Ovary (tissue), 3 donors: ENCODE results near the gene FYB2.

Source experiments
- POLR2A ChIP-seq: fragments of 450-650 bp; IDR thresholded peaks from one replicate; pipeline ENCODE4 v1.6.1; 2017; ENCODE audit warnings: antibody characterized with exemption, mild to moderate bottlenecking, moderate library complexity
- TF ChIP-seq, protein P1 (sequence below), 3 donors: fragments of 450-650 bp in 2 of 3; fragments of 200-600 bp in 1 of 3; IDR thresholded peaks; one replicate each; pipeline versions ENCODE4 v1.5.1 to v1.8.0; 2016 to 2022; ENCODE audit warnings: antibody characterized with exemption in 3 of 3, mild to moderate bottlenecking in 1 of 3
- donor health status: DM: no; HTN: no; CAD: no.

DNA sequence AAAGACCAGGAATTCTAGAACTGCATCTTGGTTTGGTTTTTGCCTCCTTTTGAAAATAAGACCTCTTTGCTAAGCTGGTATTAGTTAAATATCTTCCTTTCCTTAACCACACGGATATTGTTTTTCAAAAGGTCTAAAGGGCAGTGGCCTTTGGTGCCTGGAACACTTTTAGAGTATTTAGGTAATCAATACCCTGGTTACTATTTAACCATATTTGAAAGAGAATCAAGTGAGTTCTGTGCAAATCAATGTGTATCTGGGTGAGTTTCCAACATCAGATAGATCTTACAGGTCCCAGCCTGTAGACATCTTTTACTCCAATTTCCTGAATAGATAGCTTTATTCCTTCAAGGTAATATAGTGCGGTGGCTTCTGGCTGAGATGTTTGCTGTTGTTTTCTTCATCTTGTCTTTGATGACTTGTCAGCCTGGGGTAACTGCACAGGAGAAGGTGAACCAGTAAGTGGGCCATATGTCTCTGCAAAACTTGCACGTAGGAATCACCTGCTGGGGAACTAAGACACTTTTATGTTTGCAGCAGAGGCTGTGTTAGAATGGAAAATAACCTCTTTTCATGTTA, 35.4 kb upstream of the FYB2 start, which contains the start of gene C8A:
- TF ChIP-seq POLR2A, result no peak
- TF ChIP-seq, protein P1, sequence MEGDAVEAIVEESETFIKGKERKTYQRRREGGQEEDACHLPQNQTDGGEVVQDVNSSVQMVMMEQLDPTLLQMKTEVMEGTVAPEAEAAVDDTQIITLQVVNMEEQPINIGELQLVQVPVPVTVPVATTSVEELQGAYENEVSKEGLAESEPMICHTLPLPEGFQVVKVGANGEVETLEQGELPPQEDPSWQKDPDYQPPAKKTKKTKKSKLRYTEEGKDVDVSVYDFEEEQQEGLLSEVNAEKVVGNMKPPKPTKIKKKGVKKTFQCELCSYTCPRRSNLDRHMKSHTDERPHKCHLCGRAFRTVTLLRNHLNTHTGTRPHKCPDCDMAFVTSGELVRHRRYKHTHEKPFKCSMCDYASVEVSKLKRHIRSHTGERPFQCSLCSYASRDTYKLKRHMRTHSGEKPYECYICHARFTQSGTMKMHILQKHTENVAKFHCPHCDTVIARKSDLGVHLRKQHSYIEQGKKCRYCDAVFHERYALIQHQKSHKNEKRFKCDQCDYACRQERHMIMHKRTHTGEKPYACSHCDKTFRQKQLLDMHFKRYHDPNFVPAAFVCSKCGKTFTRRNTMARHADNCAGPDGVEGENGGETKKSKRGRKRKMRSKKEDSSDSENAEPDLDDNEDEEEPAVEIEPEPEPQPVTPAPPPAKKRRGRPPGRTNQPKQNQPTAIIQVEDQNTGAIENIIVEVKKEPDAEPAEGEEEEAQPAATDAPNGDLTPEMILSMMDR (IDR thresholded peaks at IDR 0.05), result no peak
